GM19455 (cell line): Measurements from ENCODE around the gene POLDIP2.

Source experiments
- ATAC-seq: cut with Tn5 transposase; IDR thresholded peaks from one replicate; pipeline ENCODE4 v1.9.1; 2021; ENCODE audit not compliant: unreplicated experiment

Gene POLDIP2

GRCh38 chr17:28367641-28368305 is 10.4 kb upstream of the POLDIP2 start:
- no peak for ATAC-seq

GRCh38 chr17:28366605-28367004 is 9.3 kb upstream of the POLDIP2 start:
- ATAC-seq: no peak

- ATAC-seq: no peak
These were observed 8.2 kb upstream of the POLDIP2 start for GRCh38 chr17:28365487-28365886.

GRCh38 chr17:28364665-28365363 is 7.5 kb upstream of the POLDIP2 start, which contains the start of gene SEBOX:
Gene SEBOX, minus strand, starts transcription at chr17:28365199. Its CDS starts 48 bp downstream, at chr17:28365151.
- ATAC-seq: no peak

- ATAC-seq: no peak
These were observed 6.7 kb upstream of the POLDIP2 start for GRCh38 chr17:28363776-28364650.

GRCh38 chr17:28363186-28363585 is 5.9 kb upstream of the POLDIP2 start:
- no peak for ATAC-seq

GRCh38 chr17:28357901-28358197 is 522 bp upstream of the POLDIP2 start:
- no peak for ATAC-seq

GRCh38 chr17:28350271-28350670 is 7.1 kb downstream of the POLDIP2 start:
- ATAC-seq: no peak

- no peak for ATAC-seq
These were observed 8.3 kb downstream of the POLDIP2 start for GRCh38 chr17:28348979-28349378.

- no peak for ATAC-seq
These were observed 10.0 kb downstream of the POLDIP2 start for GRCh38 chr17:28347261-28347891.

GRCh38 chr17:28346746-28347246 is 10.5 kb downstream of the POLDIP2 start:
- no peak for ATAC-seq

- ATAC-seq: no peak
These were observed 11.1 kb downstream of the POLDIP2 start for GRCh38 chr17:28346199-28346580.

- no peak for ATAC-seq
These were observed 11.7 kb downstream of the POLDIP2 start for GRCh38 chr17:28345419-28346198.

- ATAC-seq: no peak
These were observed 12.9 kb downstream of the POLDIP2 start for GRCh38 chr17:28344435-28344901.

GRCh38 chr17:28344011-28344410 is 13.3 kb downstream of the POLDIP2 start:
- ATAC-seq: no peak

- no peak for ATAC-seq
These were observed 13.8 kb downstream of the POLDIP2 start for GRCh38 chr17:28343491-28343932.

GRCh38 chr17:28342313-28342712 is 15.0 kb downstream of the POLDIP2 start:
- no peak for ATAC-seq

- ATAC-seq: no peak
These were observed 15.8 kb downstream of the POLDIP2 start for GRCh38 chr17:28341516-28341915.

- ATAC-seq: no peak
These were observed 17.0 kb downstream of the POLDIP2 start for GRCh38 chr17:28340374-28340773.

GRCh38 chr17:28339431-28339830 is 17.9 kb downstream of the POLDIP2 start:
- ATAC-seq: no peak
